Measurements from ENCODE around the gene PAX7. TPM values are rescaled to one million over a fixed set of nuclear protein-coding genes. Genes with fewer than 3 reads are reported as not detected.

The PAX7 gene
- total RNA-seq, 2 experiments from 2014 or later: not detected

DNA sequence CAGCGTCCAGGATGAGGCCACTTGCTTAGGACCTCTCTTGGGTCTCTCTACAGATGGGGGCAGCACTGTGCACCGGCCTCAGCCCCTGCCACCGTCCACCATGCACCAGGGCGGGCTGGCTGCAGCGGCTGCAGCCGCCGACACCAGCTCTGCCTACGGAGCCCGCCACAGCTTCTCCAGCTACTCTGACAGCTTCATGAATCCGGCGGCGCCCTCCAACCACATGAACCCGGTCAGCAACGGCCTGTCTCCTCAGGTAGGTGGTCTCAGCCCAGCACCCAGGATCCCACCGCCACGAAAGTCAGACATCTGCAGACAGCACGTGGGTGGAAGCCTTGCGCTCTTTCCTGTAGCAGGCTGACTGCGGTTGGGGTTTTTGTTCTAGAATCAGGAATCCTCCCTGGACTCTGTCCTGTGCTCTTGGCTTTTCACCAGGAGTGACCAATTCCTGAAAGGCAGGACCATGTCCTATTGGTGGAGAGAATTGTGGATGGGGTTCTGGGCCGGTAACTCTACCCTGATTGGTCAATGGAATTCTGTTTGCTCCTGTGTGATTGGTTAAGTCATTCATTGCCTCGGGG, 72.5 kb downstream of the PAX7 start:
- Mint-ChIP-seq H3K27me3 (peaks cover 64% of the 10 kb centered on the region), H3K27ac (no peak overlapping the region), H3K36me3 (ENCODE audit: low read depth) (no peaks in the 10 kb centered on the region), H3K4me1 (ENCODE audit: low read depth) (no peaks in the 10 kb centered on the region), H3K4me3 (no peak overlapping the region), H3K9me3 (no peaks in the 10 kb centered on the region)
- no peak for ATAC-seq (ENCODE audit: poor library complexity)
- Histone ChIP-seq H3K4me1 (ENCODE audit: insufficient read depth, low read length) (no peaks in the 10 kb centered on the region), H3K4me3 (ENCODE audit: low read length) (no peak overlapping the region), H3K27ac (ENCODE audit: low read depth in 1 of 2, low read length in 2 of 2) (no peak overlapping the region), H3K9me3 (ENCODE audit: control insufficient read depth in 1 of 2, insufficient read depth in 1 of 2, low read length in 2 of 2) (no peaks in the 10 kb centered on the region), H3K36me3 (ENCODE audit: insufficient read depth, low read length) (no peaks in the 10 kb centered on the region), H3K27me3 (ENCODE audit: control insufficient read depth in 1 of 2, insufficient read depth in 2 of 2, low read length in 2 of 2) (peaks cover 8 to 28% of the 10 kb centered on the region in 2 experiments)
- ChIA-PET CTCF (no interaction called here), POLR2A (no interaction called here)
- intact Hi-C loops (cut with DNase I, micrococcal nuclease): no loop called here
- DNase-seq: no peak
- TF ChIP-seq, protein P1, sequence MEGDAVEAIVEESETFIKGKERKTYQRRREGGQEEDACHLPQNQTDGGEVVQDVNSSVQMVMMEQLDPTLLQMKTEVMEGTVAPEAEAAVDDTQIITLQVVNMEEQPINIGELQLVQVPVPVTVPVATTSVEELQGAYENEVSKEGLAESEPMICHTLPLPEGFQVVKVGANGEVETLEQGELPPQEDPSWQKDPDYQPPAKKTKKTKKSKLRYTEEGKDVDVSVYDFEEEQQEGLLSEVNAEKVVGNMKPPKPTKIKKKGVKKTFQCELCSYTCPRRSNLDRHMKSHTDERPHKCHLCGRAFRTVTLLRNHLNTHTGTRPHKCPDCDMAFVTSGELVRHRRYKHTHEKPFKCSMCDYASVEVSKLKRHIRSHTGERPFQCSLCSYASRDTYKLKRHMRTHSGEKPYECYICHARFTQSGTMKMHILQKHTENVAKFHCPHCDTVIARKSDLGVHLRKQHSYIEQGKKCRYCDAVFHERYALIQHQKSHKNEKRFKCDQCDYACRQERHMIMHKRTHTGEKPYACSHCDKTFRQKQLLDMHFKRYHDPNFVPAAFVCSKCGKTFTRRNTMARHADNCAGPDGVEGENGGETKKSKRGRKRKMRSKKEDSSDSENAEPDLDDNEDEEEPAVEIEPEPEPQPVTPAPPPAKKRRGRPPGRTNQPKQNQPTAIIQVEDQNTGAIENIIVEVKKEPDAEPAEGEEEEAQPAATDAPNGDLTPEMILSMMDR (IDR thresholded peaks at IDR 0.05): no peak

DNA sequence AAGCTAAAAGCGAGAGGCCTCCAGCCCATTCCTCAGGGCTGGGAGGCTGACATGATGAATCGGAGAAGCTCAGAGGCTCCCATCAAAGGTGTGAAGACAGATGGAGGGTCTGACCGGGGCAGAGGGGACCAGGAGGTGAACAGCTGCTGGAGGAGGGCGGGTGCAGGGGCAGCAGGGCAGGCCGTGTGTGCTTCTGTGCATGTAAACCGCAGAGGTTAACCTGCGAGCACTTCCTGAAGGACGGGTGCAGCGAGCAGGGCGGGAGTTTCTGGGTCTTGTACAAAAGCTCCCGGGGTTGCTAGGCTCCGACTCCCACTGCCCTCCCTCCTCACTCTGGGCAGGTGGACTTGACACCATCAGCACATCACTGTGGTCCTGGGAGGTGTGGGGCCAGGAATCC, 75.2 kb downstream of the PAX7 start:
- DNase-seq: no peak
- TF ChIP-seq, protein P1 (IDR thresholded peaks at IDR 0.05): no peak
- no peaks in the 10 kb centered on the region for H3K4me1 Mint-ChIP-seq (ENCODE audit: low read depth)
- ChIA-PET POLR2A (no interaction called here), CTCF (no interaction called here)
- H3K27ac Mint-ChIP-seq: no peak overlapping the region
- no peaks in the 10 kb centered on the region for H3K36me3 ChIP-seq (ENCODE audit: insufficient read depth, low read length)
- no peak overlapping the region for H3K4me3 ChIP-seq (ENCODE audit: low read length)
- peaks cover 8 to 21% of the 10 kb centered on the region in 2 experiments for H3K27me3 ChIP-seq (ENCODE audit: control insufficient read depth in 1 of 2, insufficient read depth in 2 of 2, low read length in 2 of 2)
- intact Hi-C loops (cut with DNase I, micrococcal nuclease): no loop called here
- no peaks in the 10 kb centered on the region for H3K9me3 Mint-ChIP-seq
- ATAC-seq (ENCODE audit: poor library complexity): no peak
- H3K27me3 Mint-ChIP-seq: peaks cover 64% of the 10 kb centered on the region
- no peaks in the 10 kb centered on the region for H3K9me3 ChIP-seq (ENCODE audit: control insufficient read depth in 1 of 2, insufficient read depth in 1 of 2, low read length in 2 of 2)
- H3K4me3 Mint-ChIP-seq: no peak overlapping the region
- H3K36me3 Mint-ChIP-seq (ENCODE audit: low read depth): no peaks in the 10 kb centered on the region
- no peak overlapping the region for H3K27ac ChIP-seq (ENCODE audit: low read depth in 1 of 2, low read length in 2 of 2)
- H3K4me1 ChIP-seq (ENCODE audit: insufficient read depth, low read length): no peaks in the 10 kb centered on the region

DNA sequence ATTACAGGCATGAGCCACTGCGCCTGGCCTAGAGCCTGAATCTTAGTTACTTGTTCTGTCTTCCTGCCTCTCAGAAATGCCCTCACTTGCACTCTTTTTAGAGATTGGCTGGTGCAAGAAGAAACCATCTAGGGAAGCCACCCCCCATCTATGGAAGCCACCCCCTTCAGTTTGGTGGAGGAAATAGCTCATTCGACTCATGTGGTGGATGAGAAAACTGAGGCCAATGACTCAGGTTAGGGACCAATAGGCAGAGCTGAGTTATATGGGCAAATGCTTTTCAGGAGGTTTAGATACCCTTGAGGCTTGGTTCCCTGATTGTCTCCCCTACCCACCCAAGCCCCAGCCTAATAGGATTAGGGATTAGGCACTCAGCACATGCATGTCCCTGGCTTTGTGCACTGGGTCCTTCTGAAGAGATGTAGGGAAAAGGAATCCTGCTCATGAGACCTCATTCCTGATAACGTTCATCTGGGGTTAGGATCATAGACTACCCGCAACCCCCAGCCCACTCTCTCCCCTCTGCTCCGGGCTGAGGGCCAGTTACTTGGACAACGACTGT, 77.1 kb downstream of the PAX7 start:
- Histone ChIP-seq H3K9me3 (ENCODE audit: control insufficient read depth in 1 of 2, insufficient read depth in 1 of 2, low read length in 2 of 2) (peaks cover 0 to 4% of the 10 kb centered on the region in 2 experiments), H3K4me3 (ENCODE audit: low read length) (no peak overlapping the region), H3K27me3 (ENCODE audit: control insufficient read depth in 1 of 2, insufficient read depth in 2 of 2, low read length in 2 of 2) (peaks cover 7 to 21% of the 10 kb centered on the region in 2 experiments), H3K27ac (ENCODE audit: low read depth in 1 of 2, low read length in 2 of 2) (no peak overlapping the region), H3K36me3 (ENCODE audit: insufficient read depth, low read length) (no peaks in the 10 kb centered on the region), H3K4me1 (ENCODE audit: insufficient read depth, low read length) (no peaks in the 10 kb centered on the region)
- no peaks in the 10 kb centered on the region for H3K4me1 Mint-ChIP-seq (ENCODE audit: low read depth)
- DNase-seq: no peak
- CTCF ChIA-PET: no interaction called here
- intact Hi-C loops (cut with DNase I, micrococcal nuclease): no loop called here
- no peak overlapping the region for H3K27ac Mint-ChIP-seq
- H3K4me3 Mint-ChIP-seq: no peak overlapping the region
- no peaks in the 10 kb centered on the region for H3K36me3 Mint-ChIP-seq (ENCODE audit: low read depth)
- H3K27me3 Mint-ChIP-seq: peaks cover 54% of the 10 kb centered on the region
- POLR2A ChIA-PET: no interaction called here
- TF ChIP-seq, protein P1 (IDR thresholded peaks at IDR 0.05): no peak
- no peaks in the 10 kb centered on the region for H3K9me3 Mint-ChIP-seq
- no peak for ATAC-seq (ENCODE audit: poor library complexity)
